H1 (cell line): ENCODE data around the gene FNDC11. TPM values are rescaled to one million over a fixed set of nuclear protein-coding genes. Genes with fewer than 3 reads are reported as not detected.

Source experiments
- BACH1 ChIP-seq: IDR thresholded peaks from 2 replicates; pipeline ENCODE4 v1.6.1; 2012; ENCODE audit warnings: low read length, improper control_type of control experiment
- CBX8 ChIP-seq: fragments of 300-800, 300-1000 bp; sonication (generic); IDR thresholded peaks from 2 replicates; pipeline ENCODE4 v1.7.1; 2016; ENCODE audit warnings: low read depth, low read length, borderline replicate concordance
- CHD1 ChIP-seq: IDR thresholded peaks from 2 replicates; pipeline ENCODE4 v1.6.1; 2012; ENCODE audit warnings: low read depth, low read length, improper control_type of control experiment
- EP300 ChIP-seq, 2 experiments: IDR thresholded peaks; 1 replicate in 1 of 2; 2 replicates in 1 of 2; pipeline ENCODE4 v1.6.1; 2011 to 2012; ENCODE audit warnings: low read depth in 2 of 2, low read length in 2 of 2, mild to moderate bottlenecking in 2 of 2, borderline replicate concordance in 1 of 2, inconsistent platforms in 1 of 2, moderate library complexity in 1 of 2
- JUND ChIP-seq: IDR thresholded peaks from 2 replicates; pipeline ENCODE4 v1.6.1; 2011; ENCODE audit warnings: mild to moderate bottlenecking, improper control_type of control experiment, low read length
- RNF2 ChIP-seq: fragments of 200-900, 300-1000 bp; sonication (generic); IDR thresholded peaks from 2 replicates; pipeline ENCODE4 v1.7.1; 2016; ENCODE audit warnings: borderline replicate concordance, low read depth, mild to moderate bottlenecking, antibody characterized with exemption, low read length; ENCODE audit not compliant: poor library complexity, severe bottlenecking; ENCODE audit errors: missing control alignments
- RXRA ChIP-seq: IDR thresholded peaks from 2 replicates; pipeline ENCODE4 v1.6.1; 2011; ENCODE audit warnings: low read depth, mild to moderate bottlenecking, low read length, moderate library complexity; ENCODE audit not compliant: insufficient read depth
- SP1 ChIP-seq: IDR thresholded peaks from 2 replicates; pipeline ENCODE4 v1.6.1; 2011; ENCODE audit warnings: low read depth, low read length
- TEAD4 ChIP-seq: IDR thresholded peaks from 2 replicates; pipeline ENCODE4 v1.6.1; 2012; ENCODE audit warnings: low read depth, low read length, inconsistent platforms, mixed read lengths
- polyA plus RNA-seq, 7 experiments: library from polyadenylated mRNA; depleted of rRNA in 3 of 7; stranded (reverse) in 5 of 7; unstranded in 2 of 7; fragments of >200 nt in 5 of 7; fragments of 200-250 nt in 2 of 7; gene quantifications; 1 replicate in 5 of 7; 2 replicates in 1 of 7; 4 replicates in 1 of 7; pipeline versions ENCODE4 v1.2.1 to v1.2.3, GENCODE V29; 2011 to 2013; ENCODE audit warnings: missing spikeins in 2 of 7, mixed read lengths in 2 of 7
- total RNA-seq: library from RNA; stranded (reverse); fragmentation: NEBNext Ultra II Directional; extraction: Animal tissue kit (Norgen Biotek cat#: 25700); gene quantifications from 2 replicates; pipeline ENCODE4 v1.2.1, GENCODE V29; 2021
- TF ChIP-seq, protein P1 (sequence below): fragments of 300-600 bp; sonication (generic); IDR thresholded peaks from 2 replicates; pipeline ENCODE4 v1.7.1; 2012; ENCODE audit warnings: low read length, moderate library complexity, mild to moderate bottlenecking, inconsistent platforms; ENCODE audit not compliant: insufficient replicate concordance

The FNDC11 gene
- total and polyA plus RNA-seq, 2 of the 8 experiments (the other 6 are each of a cell fraction or from before 2014, with no cell fraction given): 2.6 to 8.8 TPM

GRCh38 chr20:63520934-63521601, 32.9 kb upstream of the FNDC11 start (continued):
- TF ChIP-seq RNF2: no peak
- no peak for TF ChIP-seq RXRA
- TF ChIP-seq, protein P1, sequence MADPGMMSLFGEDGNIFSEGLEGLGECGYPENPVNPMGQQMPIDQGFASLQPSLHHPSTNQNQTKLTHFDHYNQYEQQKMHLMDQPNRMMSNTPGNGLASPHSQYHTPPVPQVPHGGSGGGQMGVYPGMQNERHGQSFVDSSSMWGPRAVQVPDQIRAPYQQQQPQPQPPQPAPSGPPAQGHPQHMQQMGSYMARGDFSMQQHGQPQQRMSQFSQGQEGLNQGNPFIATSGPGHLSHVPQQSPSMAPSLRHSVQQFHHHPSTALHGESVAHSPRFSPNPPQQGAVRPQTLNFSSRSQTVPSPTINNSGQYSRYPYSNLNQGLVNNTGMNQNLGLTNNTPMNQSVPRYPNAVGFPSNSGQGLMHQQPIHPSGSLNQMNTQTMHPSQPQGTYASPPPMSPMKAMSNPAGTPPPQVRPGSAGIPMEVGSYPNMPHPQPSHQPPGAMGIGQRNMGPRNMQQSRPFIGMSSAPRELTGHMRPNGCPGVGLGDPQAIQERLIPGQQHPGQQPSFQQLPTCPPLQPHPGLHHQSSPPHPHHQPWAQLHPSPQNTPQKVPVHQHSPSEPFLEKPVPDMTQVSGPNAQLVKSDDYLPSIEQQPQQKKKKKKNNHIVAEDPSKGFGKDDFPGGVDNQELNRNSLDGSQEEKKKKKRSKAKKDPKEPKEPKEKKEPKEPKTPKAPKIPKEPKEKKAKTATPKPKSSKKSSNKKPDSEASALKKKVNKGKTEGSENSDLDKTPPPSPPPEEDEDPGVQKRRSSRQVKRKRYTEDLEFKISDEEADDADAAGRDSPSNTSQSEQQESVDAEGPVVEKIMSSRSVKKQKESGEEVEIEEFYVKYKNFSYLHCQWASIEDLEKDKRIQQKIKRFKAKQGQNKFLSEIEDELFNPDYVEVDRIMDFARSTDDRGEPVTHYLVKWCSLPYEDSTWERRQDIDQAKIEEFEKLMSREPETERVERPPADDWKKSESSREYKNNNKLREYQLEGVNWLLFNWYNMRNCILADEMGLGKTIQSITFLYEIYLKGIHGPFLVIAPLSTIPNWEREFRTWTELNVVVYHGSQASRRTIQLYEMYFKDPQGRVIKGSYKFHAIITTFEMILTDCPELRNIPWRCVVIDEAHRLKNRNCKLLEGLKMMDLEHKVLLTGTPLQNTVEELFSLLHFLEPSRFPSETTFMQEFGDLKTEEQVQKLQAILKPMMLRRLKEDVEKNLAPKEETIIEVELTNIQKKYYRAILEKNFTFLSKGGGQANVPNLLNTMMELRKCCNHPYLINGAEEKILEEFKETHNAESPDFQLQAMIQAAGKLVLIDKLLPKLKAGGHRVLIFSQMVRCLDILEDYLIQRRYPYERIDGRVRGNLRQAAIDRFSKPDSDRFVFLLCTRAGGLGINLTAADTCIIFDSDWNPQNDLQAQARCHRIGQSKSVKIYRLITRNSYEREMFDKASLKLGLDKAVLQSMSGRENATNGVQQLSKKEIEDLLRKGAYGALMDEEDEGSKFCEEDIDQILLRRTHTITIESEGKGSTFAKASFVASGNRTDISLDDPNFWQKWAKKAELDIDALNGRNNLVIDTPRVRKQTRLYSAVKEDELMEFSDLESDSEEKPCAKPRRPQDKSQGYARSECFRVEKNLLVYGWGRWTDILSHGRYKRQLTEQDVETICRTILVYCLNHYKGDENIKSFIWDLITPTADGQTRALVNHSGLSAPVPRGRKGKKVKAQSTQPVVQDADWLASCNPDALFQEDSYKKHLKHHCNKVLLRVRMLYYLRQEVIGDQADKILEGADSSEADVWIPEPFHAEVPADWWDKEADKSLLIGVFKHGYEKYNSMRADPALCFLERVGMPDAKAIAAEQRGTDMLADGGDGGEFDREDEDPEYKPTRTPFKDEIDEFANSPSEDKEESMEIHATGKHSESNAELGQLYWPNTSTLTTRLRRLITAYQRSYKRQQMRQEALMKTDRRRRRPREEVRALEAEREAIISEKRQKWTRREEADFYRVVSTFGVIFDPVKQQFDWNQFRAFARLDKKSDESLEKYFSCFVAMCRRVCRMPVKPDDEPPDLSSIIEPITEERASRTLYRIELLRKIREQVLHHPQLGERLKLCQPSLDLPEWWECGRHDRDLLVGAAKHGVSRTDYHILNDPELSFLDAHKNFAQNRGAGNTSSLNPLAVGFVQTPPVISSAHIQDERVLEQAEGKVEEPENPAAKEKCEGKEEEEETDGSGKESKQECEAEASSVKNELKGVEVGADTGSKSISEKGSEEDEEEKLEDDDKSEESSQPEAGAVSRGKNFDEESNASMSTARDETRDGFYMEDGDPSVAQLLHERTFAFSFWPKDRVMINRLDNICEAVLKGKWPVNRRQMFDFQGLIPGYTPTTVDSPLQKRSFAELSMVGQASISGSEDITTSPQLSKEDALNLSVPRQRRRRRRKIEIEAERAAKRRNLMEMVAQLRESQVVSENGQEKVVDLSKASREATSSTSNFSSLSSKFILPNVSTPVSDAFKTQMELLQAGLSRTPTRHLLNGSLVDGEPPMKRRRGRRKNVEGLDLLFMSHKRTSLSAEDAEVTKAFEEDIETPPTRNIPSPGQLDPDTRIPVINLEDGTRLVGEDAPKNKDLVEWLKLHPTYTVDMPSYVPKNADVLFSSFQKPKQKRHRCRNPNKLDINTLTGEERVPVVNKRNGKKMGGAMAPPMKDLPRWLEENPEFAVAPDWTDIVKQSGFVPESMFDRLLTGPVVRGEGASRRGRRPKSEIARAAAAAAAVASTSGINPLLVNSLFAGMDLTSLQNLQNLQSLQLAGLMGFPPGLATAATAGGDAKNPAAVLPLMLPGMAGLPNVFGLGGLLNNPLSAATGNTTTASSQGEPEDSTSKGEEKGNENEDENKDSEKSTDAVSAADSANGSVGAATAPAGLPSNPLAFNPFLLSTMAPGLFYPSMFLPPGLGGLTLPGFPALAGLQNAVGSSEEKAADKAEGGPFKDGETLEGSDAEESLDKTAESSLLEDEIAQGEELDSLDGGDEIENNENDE: no peak
- no peak for TF ChIP-seq SP1
- no peak for TF ChIP-seq TEAD4
- TF ChIP-seq BACH1: no peak
- TF ChIP-seq JUND: no peak
- TF ChIP-seq CBX8: no peak
- no peak for TF ChIP-seq CHD1
- no peak for TF ChIP-seq EP300 (IDR thresholded peaks at IDR 0.05; ENCODE audit: borderline replicate concordance in 1 of 2, low read depth in 2 of 2, low read length in 2 of 2)
